ENCODE data around the gene AP1M1.

DNA sequence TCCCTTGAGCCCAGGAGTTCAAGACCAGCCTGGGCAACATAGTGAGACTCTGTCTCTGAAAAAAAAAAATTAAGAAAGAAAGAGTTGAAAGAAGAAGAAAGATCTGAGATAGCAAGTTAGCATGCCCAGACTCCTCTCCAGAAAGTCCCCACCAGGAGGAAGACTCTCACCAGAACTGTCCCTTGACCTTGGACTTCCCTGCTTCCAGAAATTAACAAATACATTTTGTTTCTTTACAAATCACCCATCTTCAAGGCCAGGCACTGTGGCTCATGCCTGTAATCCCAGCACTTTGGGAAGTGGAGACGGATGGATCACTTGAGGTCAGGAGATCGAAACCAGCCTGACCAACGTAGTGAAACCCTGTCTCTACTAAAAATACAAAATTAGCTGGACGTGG, 82.6 kb downstream of the AP1M1 start:
- TF ChIP-seq, protein P1, sequence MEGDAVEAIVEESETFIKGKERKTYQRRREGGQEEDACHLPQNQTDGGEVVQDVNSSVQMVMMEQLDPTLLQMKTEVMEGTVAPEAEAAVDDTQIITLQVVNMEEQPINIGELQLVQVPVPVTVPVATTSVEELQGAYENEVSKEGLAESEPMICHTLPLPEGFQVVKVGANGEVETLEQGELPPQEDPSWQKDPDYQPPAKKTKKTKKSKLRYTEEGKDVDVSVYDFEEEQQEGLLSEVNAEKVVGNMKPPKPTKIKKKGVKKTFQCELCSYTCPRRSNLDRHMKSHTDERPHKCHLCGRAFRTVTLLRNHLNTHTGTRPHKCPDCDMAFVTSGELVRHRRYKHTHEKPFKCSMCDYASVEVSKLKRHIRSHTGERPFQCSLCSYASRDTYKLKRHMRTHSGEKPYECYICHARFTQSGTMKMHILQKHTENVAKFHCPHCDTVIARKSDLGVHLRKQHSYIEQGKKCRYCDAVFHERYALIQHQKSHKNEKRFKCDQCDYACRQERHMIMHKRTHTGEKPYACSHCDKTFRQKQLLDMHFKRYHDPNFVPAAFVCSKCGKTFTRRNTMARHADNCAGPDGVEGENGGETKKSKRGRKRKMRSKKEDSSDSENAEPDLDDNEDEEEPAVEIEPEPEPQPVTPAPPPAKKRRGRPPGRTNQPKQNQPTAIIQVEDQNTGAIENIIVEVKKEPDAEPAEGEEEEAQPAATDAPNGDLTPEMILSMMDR (IDR thresholded peaks at IDR 0.05; ENCODE audit: poor library complexity) = no peak
- TF ChIP-seq EZH2 (IDR thresholded peaks at IDR 0.05; ENCODE audit: borderline replicate concordance) (no peak), EZH2phosphoT487 (IDR thresholded peaks at IDR 0.05; ENCODE audit: low read depth, severe bottlenecking, unreplicated experiment) (no peak)

Measured in hepatocyte (in vitro differentiated cells).